Raji (cell line): ENCODE measurements around the gene SRSF10.
A peak's percentile ranks its signal among the peaks of the same experiment; 100 is the strongest.

Experiments used
- POLR2A ChIP-seq: IDR thresholded peaks from 2 replicates; pipeline ENCODE4 v1.6.1; 2011; ENCODE audit warnings: low read depth, low read length, control low read depth; ENCODE audit not compliant: insufficient read depth

The SRSF10 gene

GRCh38 chr1:23930270-23930669, 49.9 kb downstream of the SRSF10 start:
- TF ChIP-seq POLR2A = no peak

GRCh38 chr1:23928789-23929188, 51.3 kb downstream of the SRSF10 start:
- no peak for TF ChIP-seq POLR2A

GRCh38 chr1:23927097-23927496, 53.0 kb downstream of the SRSF10 start:
- no peak for TF ChIP-seq POLR2A

GRCh38 chr1:23925279-23925678, 54.8 kb downstream of the SRSF10 start:
- TF ChIP-seq POLR2A = no peak

GRCh38 chr1:23924601-23925000, 55.5 kb downstream of the SRSF10 start:
- no peak for TF ChIP-seq POLR2A

GRCh38 chr1:23923592-23924499, 56.3 kb downstream of the SRSF10 start:
- TF ChIP-seq POLR2A = no peak

GRCh38 chr1:23922321-23922943, 57.7 kb downstream of the SRSF10 start:
- no peak for TF ChIP-seq POLR2A

GRCh38 chr1:23916209-23917131, 63.7 kb downstream of the SRSF10 start:
- peak; percentile 33; the same call in 1 of the 2 replicates for TF ChIP-seq POLR2A

GRCh38 chr1:23915466-23915865, 64.7 kb downstream of the SRSF10 start:
- no peak for TF ChIP-seq POLR2A

GRCh38 chr1:23914921-23915320, 65.2 kb downstream of the SRSF10 start:
- TF ChIP-seq POLR2A = no peak
